VCaP (cell line): Measurements from ENCODE around the gene IRF7.

Experiments used
- H3K27ac ChIP-seq: fragments of 450-650 bp; 2 replicates; pipeline ENCODE4 v1.5.1; 2017
- TF ChIP-seq, protein P1 (sequence below): fragments of 450-650 bp; conservative IDR thresholded peaks from 2 replicates; pipeline ENCODE4 v1.5.1; 2017; ENCODE audit warnings: mild to moderate bottlenecking, moderate library complexity

Gene IRF7

DNA sequence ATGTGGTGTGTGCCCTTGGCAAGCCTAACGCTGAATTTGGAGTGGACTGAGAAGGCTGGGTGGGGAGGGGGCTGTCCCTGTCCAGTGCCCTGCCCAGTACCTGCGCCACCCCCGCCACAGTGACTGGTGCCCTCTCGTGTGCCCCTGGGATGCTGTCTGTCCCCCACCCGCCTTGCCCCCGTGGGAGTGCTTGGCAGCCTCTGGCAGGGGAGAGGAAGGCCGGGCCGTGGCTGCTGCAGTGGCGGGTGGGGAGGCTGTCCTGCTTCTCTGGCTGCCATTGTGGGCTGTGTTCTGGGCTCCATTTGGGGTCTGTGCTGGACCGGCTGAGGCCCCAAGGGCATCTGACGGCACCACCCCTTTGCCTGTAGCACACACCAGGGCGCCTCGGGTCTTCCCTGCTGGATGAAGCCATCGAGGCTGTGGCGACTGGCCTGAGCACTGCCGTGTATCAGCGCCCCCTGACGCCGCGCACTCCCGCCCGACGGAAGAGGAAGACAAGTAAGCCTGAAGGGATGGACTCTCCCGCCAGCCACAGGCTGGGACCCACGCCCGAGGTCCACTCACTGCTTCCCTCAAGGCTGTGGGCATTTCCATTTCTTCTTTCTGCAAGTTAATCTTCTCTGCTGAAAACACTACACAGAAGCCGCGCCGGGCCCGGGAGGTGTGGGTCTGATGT is 17.6 kb downstream of the IRF7 start:
- TF ChIP-seq, protein P1, sequence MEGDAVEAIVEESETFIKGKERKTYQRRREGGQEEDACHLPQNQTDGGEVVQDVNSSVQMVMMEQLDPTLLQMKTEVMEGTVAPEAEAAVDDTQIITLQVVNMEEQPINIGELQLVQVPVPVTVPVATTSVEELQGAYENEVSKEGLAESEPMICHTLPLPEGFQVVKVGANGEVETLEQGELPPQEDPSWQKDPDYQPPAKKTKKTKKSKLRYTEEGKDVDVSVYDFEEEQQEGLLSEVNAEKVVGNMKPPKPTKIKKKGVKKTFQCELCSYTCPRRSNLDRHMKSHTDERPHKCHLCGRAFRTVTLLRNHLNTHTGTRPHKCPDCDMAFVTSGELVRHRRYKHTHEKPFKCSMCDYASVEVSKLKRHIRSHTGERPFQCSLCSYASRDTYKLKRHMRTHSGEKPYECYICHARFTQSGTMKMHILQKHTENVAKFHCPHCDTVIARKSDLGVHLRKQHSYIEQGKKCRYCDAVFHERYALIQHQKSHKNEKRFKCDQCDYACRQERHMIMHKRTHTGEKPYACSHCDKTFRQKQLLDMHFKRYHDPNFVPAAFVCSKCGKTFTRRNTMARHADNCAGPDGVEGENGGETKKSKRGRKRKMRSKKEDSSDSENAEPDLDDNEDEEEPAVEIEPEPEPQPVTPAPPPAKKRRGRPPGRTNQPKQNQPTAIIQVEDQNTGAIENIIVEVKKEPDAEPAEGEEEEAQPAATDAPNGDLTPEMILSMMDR = no peak
- H3K27ac ChIP-seq = no peak overlapping the region

DNA sequence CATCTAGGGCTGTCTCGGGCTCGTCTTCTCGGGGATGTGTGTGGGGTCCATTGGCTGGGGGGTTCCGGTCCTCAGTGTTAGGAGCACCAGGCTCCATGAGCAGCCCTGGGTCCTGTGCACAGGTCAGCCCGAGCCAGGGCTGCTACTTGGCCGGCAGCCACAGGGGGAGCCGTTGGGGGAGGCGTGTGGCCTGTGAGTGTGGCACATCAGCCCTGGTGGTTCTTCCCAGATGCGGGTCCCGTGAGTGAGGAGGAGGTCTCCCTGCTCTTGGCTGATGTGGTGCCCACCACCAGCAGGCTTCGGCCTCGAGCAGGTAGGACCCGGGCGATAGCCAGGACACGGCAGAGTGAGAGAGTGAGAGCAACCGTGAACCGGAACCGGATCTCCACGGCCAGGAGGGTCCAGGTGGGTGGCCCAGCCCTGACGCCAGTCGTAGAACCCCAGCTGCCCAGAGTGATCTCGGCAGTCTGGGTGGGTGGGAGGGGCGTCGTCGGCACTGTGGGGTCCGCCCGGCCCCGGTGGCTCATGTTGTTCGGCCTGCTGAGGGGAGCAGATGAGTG is 18.5 kb downstream of the IRF7 start:
- TF ChIP-seq, protein P1 = no peak; the same call in 1 of the 2 replicates
- H3K27ac ChIP-seq = no peak overlapping the region

DNA sequence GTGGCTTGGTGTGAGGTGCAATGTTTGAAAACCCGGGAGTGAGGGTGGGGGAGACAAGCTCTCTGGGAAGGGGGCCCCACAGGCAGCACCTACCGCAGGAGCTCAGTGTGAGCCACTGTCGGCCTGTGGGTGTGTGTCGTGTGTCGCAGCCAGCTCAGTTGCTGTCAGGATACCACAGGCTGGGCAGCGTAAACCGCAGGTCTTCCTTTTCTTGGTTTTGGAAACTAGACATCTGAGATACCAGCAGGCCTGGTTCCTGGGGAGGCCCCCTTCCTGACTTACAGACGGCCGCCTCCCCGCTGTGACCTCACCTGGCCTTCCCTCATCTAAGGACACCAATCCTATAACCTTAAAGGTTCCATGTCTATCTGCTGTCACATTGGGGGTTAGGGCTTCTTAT is 19.4 kb downstream of the IRF7 start:
- TF ChIP-seq, protein P1 = no peak
- H3K27ac ChIP-seq = no peak overlapping the region

DNA sequence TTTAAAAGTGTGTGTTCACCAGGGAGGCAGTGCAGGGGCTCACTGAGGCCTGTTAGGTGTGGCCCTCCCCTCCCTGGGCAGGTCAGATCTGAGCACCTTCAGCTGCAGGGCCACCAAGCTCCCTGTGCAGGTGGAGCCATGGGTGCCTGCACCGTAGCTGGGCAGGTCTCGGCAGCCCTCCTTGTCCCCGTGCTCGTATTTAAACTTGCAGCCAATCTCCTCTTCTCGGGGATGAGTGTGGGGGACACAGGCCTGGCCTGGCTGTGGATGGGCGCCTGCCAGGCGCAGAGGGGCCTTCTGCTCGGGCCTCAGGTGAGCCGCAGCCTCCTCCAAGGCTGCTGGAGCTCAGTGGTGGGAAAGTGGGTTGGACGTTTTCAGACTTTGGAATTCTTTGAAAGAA is 20.4 kb downstream of the IRF7 start:
- no peak overlapping the region for H3K27ac ChIP-seq
- TF ChIP-seq, protein P1 = no peak

DNA sequence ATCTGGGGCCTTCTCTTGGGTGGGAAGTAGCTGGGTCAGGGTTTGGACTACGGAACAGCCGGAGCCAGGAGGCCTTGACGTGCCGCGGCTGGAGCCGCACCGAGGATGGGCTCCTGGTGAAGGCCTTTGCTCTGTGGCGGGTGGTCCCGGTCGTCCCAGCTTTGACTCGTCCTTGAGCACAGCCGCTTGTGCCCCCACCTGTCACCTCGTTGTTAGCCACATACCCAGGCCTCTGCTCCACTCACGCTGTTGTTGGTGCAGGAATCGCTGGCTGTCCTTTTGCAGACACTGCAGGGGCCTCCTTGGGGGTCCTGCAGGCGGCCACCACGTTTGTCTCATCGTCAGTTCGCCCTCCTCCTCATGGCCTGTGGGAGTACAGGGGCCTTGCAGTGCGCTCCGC is 22.4 kb downstream of the IRF7 start:
- H3K27ac ChIP-seq = no peak overlapping the region
- TF ChIP-seq, protein P1 = no peak

DNA sequence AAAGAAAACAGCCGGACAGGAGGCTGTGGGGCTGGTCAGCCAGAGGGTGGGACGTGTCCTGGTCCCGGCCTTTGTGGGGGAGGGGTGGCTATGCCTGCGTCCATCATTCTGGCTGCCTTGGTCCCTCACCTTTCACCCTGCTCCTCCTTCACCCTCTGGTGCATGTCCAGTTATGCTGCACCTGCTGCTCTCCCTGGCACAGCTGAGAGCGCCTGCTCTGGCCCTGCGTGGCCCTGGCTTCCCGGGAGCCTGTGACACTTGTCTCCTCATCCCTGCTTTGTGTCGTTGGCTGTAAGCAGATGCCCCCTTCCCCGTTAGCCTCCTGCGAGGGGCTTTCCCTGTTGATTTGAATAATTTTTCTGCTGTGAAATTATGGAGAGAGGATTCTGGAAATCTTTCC is 22.8 kb downstream of the IRF7 start:
- TF ChIP-seq, protein P1 = no peak
- H3K27ac ChIP-seq = no peak overlapping the region

DNA sequence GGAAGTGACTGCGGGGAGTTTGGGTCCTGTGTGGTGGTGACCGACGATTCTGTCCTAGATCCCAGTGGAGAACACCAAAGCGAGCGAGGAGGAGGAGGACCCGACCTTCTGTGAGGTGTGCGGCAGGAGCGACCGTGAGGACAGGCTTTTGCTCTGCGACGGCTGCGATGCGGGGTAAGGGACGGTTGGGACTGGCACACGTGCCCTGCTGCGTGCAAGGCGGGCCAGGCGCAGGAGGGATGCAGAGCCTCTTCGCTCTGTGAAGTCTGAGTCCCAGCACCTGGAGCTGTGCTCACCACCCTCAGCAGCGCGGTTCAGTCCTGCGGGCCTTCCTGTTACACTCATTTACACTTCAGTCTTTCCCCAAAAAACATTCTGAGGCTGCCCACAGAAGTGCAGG is 23.2 kb downstream of the IRF7 start:
- H3K27ac ChIP-seq = no peak overlapping the region
- TF ChIP-seq, protein P1 = no peak
